Astrocyte of the spinal cord (primary cell): ENCODE data around the gene CFAP69.

Experiments used
- DNase-seq: peaks from one replicate; pipeline ENCODE4 v3.0.0; 2011; ENCODE audit warnings: low read depth, low spot score
- H3K4me3 ChIP-seq: 2 replicates; pipeline ENCODE4 v1.5.1; 2011; ENCODE audit warnings: low read depth, mild to moderate bottlenecking, low read length, moderate library complexity
- in situ Hi-C: cut with HindIII; loops from 2 replicates; pipeline ENCODE4 v1.10.0; 2017; ENCODE audit warnings: low sequenced_read_pairs
- TF ChIP-seq, protein P1 (sequence below): IDR thresholded peaks from 2 replicates; pipeline ENCODE4 v1.5.1; 2012; ENCODE audit warnings: low read depth, mild to moderate bottlenecking, low read length, inconsistent platforms

The CFAP69 gene

DNA sequence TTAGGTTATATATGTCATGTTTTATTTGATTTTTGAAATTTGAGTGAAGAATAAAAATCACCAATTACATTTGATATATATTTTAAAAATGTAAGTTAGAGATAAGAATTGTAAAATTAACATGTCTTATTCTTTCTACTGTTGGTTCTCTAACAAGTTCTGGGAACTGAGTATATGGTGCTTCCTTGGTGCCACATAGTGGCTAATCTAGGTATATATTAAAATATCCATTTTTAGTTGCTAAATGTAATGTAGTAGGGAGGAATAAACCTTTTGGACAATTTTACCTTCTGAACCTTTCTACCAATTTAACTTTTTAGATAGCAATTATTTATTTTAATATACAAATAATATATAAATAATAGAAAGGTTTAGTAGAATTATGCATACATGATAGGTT is 17.5 kb downstream of the CFAP69 start:
- TF ChIP-seq, protein P1, sequence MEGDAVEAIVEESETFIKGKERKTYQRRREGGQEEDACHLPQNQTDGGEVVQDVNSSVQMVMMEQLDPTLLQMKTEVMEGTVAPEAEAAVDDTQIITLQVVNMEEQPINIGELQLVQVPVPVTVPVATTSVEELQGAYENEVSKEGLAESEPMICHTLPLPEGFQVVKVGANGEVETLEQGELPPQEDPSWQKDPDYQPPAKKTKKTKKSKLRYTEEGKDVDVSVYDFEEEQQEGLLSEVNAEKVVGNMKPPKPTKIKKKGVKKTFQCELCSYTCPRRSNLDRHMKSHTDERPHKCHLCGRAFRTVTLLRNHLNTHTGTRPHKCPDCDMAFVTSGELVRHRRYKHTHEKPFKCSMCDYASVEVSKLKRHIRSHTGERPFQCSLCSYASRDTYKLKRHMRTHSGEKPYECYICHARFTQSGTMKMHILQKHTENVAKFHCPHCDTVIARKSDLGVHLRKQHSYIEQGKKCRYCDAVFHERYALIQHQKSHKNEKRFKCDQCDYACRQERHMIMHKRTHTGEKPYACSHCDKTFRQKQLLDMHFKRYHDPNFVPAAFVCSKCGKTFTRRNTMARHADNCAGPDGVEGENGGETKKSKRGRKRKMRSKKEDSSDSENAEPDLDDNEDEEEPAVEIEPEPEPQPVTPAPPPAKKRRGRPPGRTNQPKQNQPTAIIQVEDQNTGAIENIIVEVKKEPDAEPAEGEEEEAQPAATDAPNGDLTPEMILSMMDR = peak; percentile 40
- H3K4me3 ChIP-seq = no peak overlapping the region
- DNase-seq = peak; percentile 60
- in situ Hi-C loops = no loop called here

DNA sequence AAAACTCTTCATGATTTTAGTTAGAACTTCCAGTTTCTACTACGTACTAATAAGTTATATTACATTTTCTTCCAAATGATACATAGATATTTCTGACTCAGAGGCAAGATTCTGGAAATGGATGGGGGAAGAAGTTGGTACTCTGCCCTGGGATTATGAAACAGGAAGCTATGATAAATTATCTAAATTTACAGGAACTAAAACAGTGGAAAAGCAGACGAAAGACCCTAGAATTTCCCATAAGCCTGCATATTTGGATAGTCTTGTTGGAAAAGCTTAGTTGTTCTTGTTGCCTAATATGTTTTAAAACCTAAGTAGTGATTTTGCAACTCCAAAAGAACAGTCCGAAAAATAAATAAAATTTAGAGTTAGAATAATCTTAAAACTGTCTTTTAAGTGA is 21.8 kb downstream of the CFAP69 start:
- in situ Hi-C loops = no loop called here
- TF ChIP-seq, protein P1 = no peak
- no peak overlapping the region for H3K4me3 ChIP-seq
- DNase-seq = no peak

DNA sequence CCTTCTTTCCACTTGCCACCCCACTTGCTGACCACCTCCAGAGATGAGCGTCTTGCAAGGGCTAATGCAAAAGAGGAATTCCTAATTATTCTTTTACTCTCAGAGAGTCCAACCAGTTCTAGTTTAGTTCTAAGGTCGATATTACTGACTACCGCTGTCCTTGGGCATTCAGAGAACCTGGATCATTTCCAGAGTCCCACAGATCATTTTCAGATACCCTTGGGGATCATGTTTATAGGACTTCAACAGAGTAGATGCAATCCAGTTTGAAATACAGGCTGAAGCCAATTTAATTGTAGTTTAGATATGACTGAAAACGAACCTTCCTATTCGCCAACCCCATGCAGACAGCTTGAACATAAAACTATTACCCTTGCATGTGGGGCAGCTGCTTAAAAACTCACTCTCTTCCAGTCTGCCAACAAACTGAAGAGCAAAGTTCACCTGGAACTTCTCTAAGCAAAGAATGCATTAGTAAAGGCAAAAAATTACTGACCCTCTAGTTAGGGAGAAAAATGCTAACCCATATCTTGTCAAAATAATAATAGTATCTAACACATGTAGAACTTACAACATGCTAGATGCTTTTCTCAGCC is 22.4 kb downstream of the CFAP69 start:
- in situ Hi-C loops = no loop called here
- no peak for DNase-seq
- TF ChIP-seq, protein P1 = no peak
- H3K4me3 ChIP-seq = no peak overlapping the region

DNA sequence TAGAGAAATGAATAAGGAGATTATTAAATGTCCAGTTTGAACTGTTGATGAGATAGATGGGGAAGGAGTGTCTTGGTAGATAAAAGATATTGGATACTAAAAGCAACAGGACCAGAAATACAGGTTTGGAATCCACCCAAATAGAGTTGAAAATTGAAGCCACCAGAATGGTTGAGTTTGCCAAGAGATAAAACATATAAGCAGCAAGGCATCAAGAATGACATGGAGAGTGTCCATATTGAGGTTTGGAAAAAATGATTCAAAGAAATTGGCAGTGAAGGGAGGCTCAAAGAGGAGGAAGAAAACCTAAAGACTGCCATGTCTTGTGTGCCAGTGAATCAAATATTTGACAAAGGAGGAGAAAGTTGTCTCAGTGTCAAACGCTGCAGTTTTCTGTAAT is 24.2 kb downstream of the CFAP69 start:
- in situ Hi-C loops = no loop called here
- H3K4me3 ChIP-seq = no peak overlapping the region

DNA sequence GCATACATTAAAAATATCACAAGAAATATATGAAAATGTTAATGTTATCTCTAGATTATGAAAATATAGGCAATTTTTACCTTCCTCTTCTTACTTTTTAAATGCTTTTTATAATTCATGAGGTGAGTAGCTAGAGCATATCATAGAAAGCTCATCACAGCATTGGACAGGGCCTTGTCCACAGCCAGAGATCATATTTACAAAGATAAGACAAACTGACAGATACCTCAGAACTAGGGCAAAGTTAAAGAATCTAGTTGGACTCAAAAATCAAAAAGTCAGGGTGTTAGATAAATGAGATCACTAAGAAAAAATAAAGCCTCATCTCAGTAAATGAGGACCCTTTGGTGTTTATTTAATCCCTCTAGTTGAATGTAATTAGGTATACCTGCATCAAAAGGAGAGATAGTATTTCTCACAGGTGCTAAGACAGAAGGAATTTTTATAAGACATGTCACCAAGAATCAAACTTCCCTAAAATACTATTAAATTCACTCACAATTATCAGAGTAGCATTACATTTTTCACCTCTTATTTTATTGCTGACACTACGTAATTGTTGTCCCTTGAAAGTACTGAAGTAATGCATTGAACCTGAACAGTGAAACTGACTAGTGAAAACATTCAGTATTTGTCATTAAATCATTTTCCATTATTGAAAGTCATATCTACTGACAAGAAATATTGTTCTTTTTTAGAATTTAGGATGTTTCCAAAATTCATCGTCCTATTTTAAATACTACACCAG is 25.6 kb downstream of the CFAP69 start:
- H3K4me3 ChIP-seq = no peak overlapping the region
- in situ Hi-C loops = no loop called here
- TF ChIP-seq, protein P1 = no peak
- no peak for DNase-seq

More for the DNA sequence above, 24.2 kb downstream of the CFAP69 start:
- no peak for DNase-seq
- TF ChIP-seq, protein P1 = no peak

DNA sequence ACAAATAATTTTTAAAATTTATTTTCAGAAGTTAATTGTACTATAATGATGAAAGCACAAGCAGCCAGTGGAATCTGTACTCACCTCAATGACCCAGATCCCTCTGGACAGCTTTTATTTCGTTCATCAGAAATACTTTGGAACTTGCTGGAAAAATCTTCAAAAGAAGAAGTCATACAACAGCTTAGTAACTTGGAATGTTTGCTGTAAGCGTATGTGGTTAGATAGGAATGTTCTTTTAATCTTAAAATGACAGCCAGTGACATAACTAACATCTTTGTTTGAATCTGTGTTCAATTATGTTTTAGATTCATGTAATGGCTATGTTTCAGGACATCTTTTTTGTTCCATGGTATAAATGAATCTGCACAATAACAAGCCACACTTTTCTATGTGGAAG is 26.8 kb downstream of the CFAP69 start:
- no peak overlapping the region for H3K4me3 ChIP-seq
- in situ Hi-C loops = no loop called here
- DNase-seq = peak; percentile 60
- TF ChIP-seq, protein P1 = no peak
